SK-N-SH (cell line): Measurements from ENCODE around the gene NDST4. TPM values are rescaled to one million over a fixed set of nuclear protein-coding genes. Genes with fewer than 3 reads are reported as not detected.

Experiments
- CTCF ChIA-PET: fragments of 300-600, 350-600 bp; formaldehyde crosslinking; extraction: SDS; loops from one replicate; lab custom pipeline; 2021; lab: Yijun Ruan, JAX
- POLR2A ChIA-PET: fragments of 350-600 bp; sonication (Branson Sonifier 250); formaldehyde crosslinking; extraction: SDS; loops from one replicate; lab custom pipeline; 2020; ENCODE audit warnings: antibody characterized with exemption, inconsistent platforms; lab: Yijun Ruan, JAX
- DNase-seq: peaks from one replicate; pipeline ENCODE4 v3.0.0; 2012
- H2AFZ ChIP-seq: fragments of 200-600 bp; sonication (generic); 2 replicates; pipeline ENCODE4 v1.8.1; 2016; ENCODE audit warnings: antibody characterized with exemption, mild to moderate bottlenecking, low read depth
- H3F3A ChIP-seq: fragments of 200-600 bp; sonication (generic); replicated peaks from 2 replicates; pipeline ENCODE3; 2016; ENCODE audit warnings: antibody characterized with exemption, mild to moderate bottlenecking; ENCODE audit not compliant: insufficient read depth
- H3K27ac ChIP-seq, 2 experiments: fragments of 200-500 bp in 1 of 2; fragments of 200-600 bp in 1 of 2; sonication (Bioruptor generic) in 1 of 2; sonication (generic), shearing (Covaris generic) in 1 of 2; 2 replicates each; pipeline versions ENCODE4 v1.5.1 to v1.6.1; 2014 to 2016; ENCODE audit warnings: low read depth in 2 of 2, inconsistent platforms in 1 of 2, low read length in 1 of 2, mild to moderate bottlenecking in 1 of 2, mixed read lengths in 1 of 2
- H3K27me3 ChIP-seq: fragments of 200-600 bp; sonication (generic), shearing (Covaris generic); 2 replicates; pipeline ENCODE4 v1.6.1; 2016; ENCODE audit warnings: mixed run types; ENCODE audit not compliant: insufficient read depth
- H3K36me3 ChIP-seq, 2 experiments: fragments of 200-500 bp in 1 of 2; fragments of 200-600 bp in 1 of 2; sonication (Bioruptor generic) in 1 of 2; sonication (generic) in 1 of 2; replicated peaks in 1 of 2; 2 replicates each; pipeline versions ENCODE3 to v1.5.1; 2014 to 2016; ENCODE audit warnings: low read length in 1 of 2, mild to moderate bottlenecking in 1 of 2; ENCODE audit not compliant: insufficient read depth in 2 of 2, control insufficient read depth in 1 of 2
- H3K4me1 ChIP-seq, 2 experiments: fragments of 200-500 bp in 1 of 2; fragments of 200-600 bp in 1 of 2; sonication (Bioruptor generic) in 1 of 2; sonication (generic), shearing (Covaris generic) in 1 of 2; 2 replicates each; pipeline versions ENCODE4 v1.5.1 to v1.6.1; 2014 to 2016; ENCODE audit warnings: low read depth in 1 of 2, low read length in 1 of 2, mixed run types in 1 of 2; ENCODE audit not compliant: insufficient read depth in 2 of 2, control insufficient read depth in 1 of 2
- H3K4me2 ChIP-seq: fragments of 200-600 bp; sonication (generic), shearing (Covaris generic); 2 replicates; pipeline ENCODE4 v1.6.1; 2017; ENCODE audit warnings: mixed run types
- H3K4me3 ChIP-seq, 2 experiments: fragments of 200-500 bp in 1 of 2; fragments of 200-600 bp in 1 of 2; sonication (Bioruptor generic) in 1 of 2; sonication (generic), shearing (Covaris generic) in 1 of 2; 2 replicates each; pipeline versions ENCODE4 v1.5.1 to v1.8.1; 2014 to 2016; ENCODE audit warnings: low read depth in 2 of 2, inconsistent platforms in 1 of 2, low read length in 1 of 2, mild to moderate bottlenecking in 1 of 2, mixed read lengths in 1 of 2, moderate library complexity in 1 of 2
- H3K79me2 ChIP-seq: fragments of 200-600 bp; sonication (generic); 2 replicates; pipeline ENCODE4 v1.8.1; 2017; ENCODE audit warnings: mild to moderate bottlenecking; ENCODE audit not compliant: insufficient read depth
- H3K9ac ChIP-seq: fragments of 200-600 bp; sonication (generic); 2 replicates; pipeline ENCODE4 v1.6.1; 2017; ENCODE audit warnings: mixed run types
- H3K9me2 ChIP-seq: fragments of 200-600 bp; sonication (generic); 2 replicates; pipeline ENCODE4 v1.6.1; 2017; ENCODE audit warnings: mixed run types
- H3K9me3 ChIP-seq: fragments of 200-600 bp; sonication (generic); 2 replicates; pipeline ENCODE4 v1.6.1; 2017; ENCODE audit warnings: mixed run types, mild to moderate bottlenecking, moderate library complexity
- H4K20me1 ChIP-seq: fragments of 200-600 bp; sonication (generic); 2 replicates; pipeline ENCODE4 v1.6.1; 2017; ENCODE audit warnings: mild to moderate bottlenecking, mixed run types; ENCODE audit not compliant: insufficient read depth
- CTCF ChIP-seq: fragments of 200-600 bp; sonication (generic); IDR thresholded peaks from 2 replicates; pipeline ENCODE4 v1.6.1; 2017; ENCODE audit warnings: antibody characterized with exemption, mild to moderate bottlenecking, moderate library complexity
- EP300 ChIP-seq, 2 experiments: IDR thresholded peaks; 2 replicates each; pipeline versions ENCODE4 v1.4.0 to v1.6.1; 2012; ENCODE audit warnings: borderline replicate concordance in 1 of 2, low read depth in 1 of 2, low read length in 1 of 2
- EZH2phosphoT487 ChIP-seq: fragments of 200-600 bp; sonication (generic); IDR thresholded peaks from 2 replicates; pipeline ENCODE4 v1.6.1; 2017; ENCODE audit warnings: low read depth, mixed run types, mild to moderate bottlenecking, antibody characterized with exemption, moderate library complexity, borderline replicate concordance
- FOSL2 ChIP-seq: IDR thresholded peaks from 2 replicates; pipeline ENCODE4 v1.4.0; 2012; ENCODE audit warnings: low read depth, mild to moderate bottlenecking, moderate library complexity, borderline replicate concordance
- FOXM1 ChIP-seq: IDR thresholded peaks from 2 replicates; pipeline ENCODE4 v1.4.0; 2012; ENCODE audit warnings: low read depth, mild to moderate bottlenecking
- GATA2 ChIP-seq: sonication (generic); formaldehyde crosslinking; IDR thresholded peaks from 2 replicates; pipeline ENCODE4 v1.5.0; 2020; ENCODE audit warnings: mild to moderate bottlenecking, missing genetic modification reagents
- IRF3 ChIP-seq: fragments of 150-350 bp; IDR thresholded peaks from 2 replicates; pipeline ENCODE4 v1.6.1; 2016; ENCODE audit warnings: mild to moderate bottlenecking, low read depth, low read length
- JUND ChIP-seq: IDR thresholded peaks from 2 replicates; pipeline ENCODE4 v1.4.0; 2012
- MAX ChIP-seq: IDR thresholded peaks from 2 replicates; pipeline ENCODE4 v1.4.0; 2012; ENCODE audit warnings: low read depth
- NRF1 ChIP-seq: IDR thresholded peaks from 2 replicates; pipeline ENCODE4 v1.6.1; 2012; ENCODE audit warnings: low read depth, mild to moderate bottlenecking, low read length
- PBX3 ChIP-seq: IDR thresholded peaks from 2 replicates; pipeline ENCODE4; 2012
- POLR2AphosphoS5 ChIP-seq: IDR thresholded peaks from 2 replicates; pipeline ENCODE4 v1.6.1; 2012; ENCODE audit warnings: low read depth, low read length
- RCOR1 ChIP-seq: fragments of 150-350 bp; IDR thresholded peaks from 2 replicates; pipeline ENCODE4 v1.6.1; 2017; ENCODE audit warnings: antibody characterized with exemption, low read length
- RXRA ChIP-seq: IDR thresholded peaks from 2 replicates; pipeline ENCODE4 v1.4.0; 2012; ENCODE audit warnings: low read depth, mild to moderate bottlenecking, borderline replicate concordance
- SMC3 ChIP-seq: IDR thresholded peaks from 2 replicates; pipeline ENCODE4 v1.6.1; 2012; ENCODE audit warnings: low read depth, low read length, improper control_type of control experiment
- TAF1 ChIP-seq: IDR thresholded peaks from 2 replicates; pipeline ENCODE4 v1.6.1; 2012; ENCODE audit warnings: low read depth, mild to moderate bottlenecking, low read length, moderate library complexity, borderline replicate concordance
- TCF12 ChIP-seq: IDR thresholded peaks from 2 replicates; pipeline ENCODE4 v1.4.0; 2012
- USF1 ChIP-seq: IDR thresholded peaks from 2 replicates; pipeline ENCODE4 v1.4.0; 2012; ENCODE audit warnings: low read depth, borderline replicate concordance
- YY1 ChIP-seq: IDR thresholded peaks from 2 replicates; pipeline ENCODE4 v1.4.0; 2012; ENCODE audit warnings: low read depth, mild to moderate bottlenecking
- ZBTB33 ChIP-seq: IDR thresholded peaks from 2 replicates; pipeline ENCODE4 v1.4.0; 2012; ENCODE audit warnings: low read depth, borderline replicate concordance
- WGBS: methylation state at CpG from one replicate; pipeline ENCODE4 v1.1.6; 2017; ENCODE audit warnings: low lambda C conversion rate; 5-methylcytosine and 5-hydroxymethylcytosine counted together
- polyA plus RNA-seq, 3 experiments: library from polyadenylated mRNA; depleted of rRNA; stranded (reverse); fragments of >200 nt; gene quantifications; 2 replicates each; pipeline ENCODE4 v1.2.3, GENCODE V29; 2012

Gene NDST4
- polyA plus RNA-seq, 1 of the 3 experiments (the other 2 are of a cell fraction): not detected

GRCh38 chr4:115145393-115146160, 32.2 kb upstream of the NDST4 start:
- Histone ChIP-seq H3K4me1 (no peaks in the 10 kb centered on the region), H3K4me3 (no peak overlapping the region), H3F3A (no peaks in the 10 kb centered on the region), H3K9ac (no peak overlapping the region), H3K4me2 (no peak overlapping the region), H3K9me3 (no peaks in the 10 kb centered on the region), H2AFZ (no peak overlapping the region), H3K27ac (no peak overlapping the region), H3K27me3 (no peaks in the 10 kb centered on the region), H3K9me2 (no peaks in the 10 kb centered on the region), H3K79me2 (no peaks in the 10 kb centered on the region), H3K36me3 (no peaks in the 10 kb centered on the region), H4K20me1 (no peaks in the 10 kb centered on the region)
- POLR2A ChIA-PET: no interaction called here
- CTCF ChIA-PET: no interaction called here
- TF ChIP-seq JUND (no peak), TAF1 (no peak)
- DNase-seq: no peak
- WGBS: 32% methylated on average over 3 of the region's 3 CpGs

GRCh38 chr4:115128037-115128436, 14.6 kb upstream of the NDST4 start:
- H3K4me3 ChIP-seq: no peak overlapping the region
- TF ChIP-seq GATA2 (CRISPR knock-in tag): no peak
- no peak for TF ChIP-seq PBX3
- no peak for TF ChIP-seq RCOR1
- TF ChIP-seq FOXM1: no peak
- no peak for TF ChIP-seq MAX
- TF ChIP-seq RXRA: no peak
- TF ChIP-seq EZH2phosphoT487: no peak
- TF ChIP-seq IRF3: no peak
- TF ChIP-seq SMC3: no peak
- no peak for TF ChIP-seq TCF12
- TF ChIP-seq CTCF: no peak
- no peak for TF ChIP-seq YY1
- no peak for TF ChIP-seq EP300 (IDR thresholded peaks at IDR 0.05; ENCODE audit: borderline replicate concordance in 1 of 2, low read depth in 1 of 2, low read length in 1 of 2)
- no peak for TF ChIP-seq JUND
- no peak for TF ChIP-seq FOSL2
- no peak for TF ChIP-seq POLR2AphosphoS5
- no peak for TF ChIP-seq USF1
- TF ChIP-seq ZBTB33: no peak
- TF ChIP-seq NRF1: no peak
- no peaks in the 10 kb centered on the region for H3K9me2 ChIP-seq
- no peaks in the 10 kb centered on the region for H4K20me1 ChIP-seq
- no peak overlapping the region for H2AFZ ChIP-seq
- H3K4me2 ChIP-seq: no peak overlapping the region
- no peaks in the 10 kb centered on the region for H3K27me3 ChIP-seq
- no peaks in the 10 kb centered on the region for H3K36me3 ChIP-seq
- no peaks in the 10 kb centered on the region for H3K4me1 ChIP-seq
- POLR2A ChIA-PET: no interaction called here
- CTCF ChIA-PET: no interaction called here
- H3F3A ChIP-seq: no peaks in the 10 kb centered on the region
- H3K9me3 ChIP-seq: no peaks in the 10 kb centered on the region
- WGBS: 14% methylated on average over 2 of the region's 2 CpGs
- H3K27ac ChIP-seq: no peak overlapping the region
- no peak overlapping the region for H3K9ac ChIP-seq
- H3K79me2 ChIP-seq: no peaks in the 10 kb centered on the region
- no peak for DNase-seq
